Muscle of leg (tissue), 11 donors: ENCODE results near the gene MAPKAPK3. TPM values are rescaled to one million over a fixed set of nuclear protein-coding genes. Genes with fewer than 3 reads are reported as not detected.

Experiments
- DNase-seq: peaks from one replicate; pipeline ENCODE4 v3.0.0; 2013
- H3K27ac ChIP-seq: one replicate; pipeline ENCODE4 v1.5.1; 2013; ENCODE audit warnings: mild to moderate bottlenecking, low read length, control low read depth
- H3K27me3 ChIP-seq: one replicate; pipeline ENCODE4 v1.6.1; 2013; ENCODE audit warnings: low read length; ENCODE audit not compliant: control insufficient read depth, insufficient read depth
- H3K36me3 ChIP-seq: one replicate; pipeline ENCODE4 v1.6.1; 2013; ENCODE audit warnings: low read length; ENCODE audit not compliant: control insufficient read depth, insufficient read depth
- H3K4me1 ChIP-seq: one replicate; pipeline ENCODE4 v1.6.1; 2013; ENCODE audit warnings: low read length; ENCODE audit not compliant: control insufficient read depth, insufficient read depth
- H3K4me3 ChIP-seq: one replicate; pipeline ENCODE4 v1.5.1; 2013; ENCODE audit warnings: low read length, control low read depth
- H3K9me3 ChIP-seq: replicated peaks from 2 replicates; pipeline ENCODE4 v1.6.1; 2013; ENCODE audit warnings: low read depth, low read length; ENCODE audit not compliant: control insufficient read depth
- WGBS: methylation state at CpG from one replicate; pipeline ENCODE4 v1.1.5; 2013; ENCODE audit warnings: missing lambda C conversion rate; ENCODE audit not compliant: insufficient coverage; 5-methylcytosine and 5-hydroxymethylcytosine counted together
- polyA plus RNA-seq, 8 donors: library from polyadenylated mRNA; unstranded; fragments of 120-200 nt; gene quantifications; one replicate each; pipeline versions ENCODE4 v1.2.1 to v1.2.3, GENCODE V29; 2013; ENCODE audit warnings: inconsistent platforms in 1 of 8, low replicate concordance in 1 of 8; ENCODE audit not compliant: insufficient read length in 8 of 8, insufficient read depth in 1 of 8
- total RNA-seq: library from RNA; stranded (reverse); fragments of 120-200 nt; gene quantifications from one replicate; pipeline ENCODE4 v1.2.4, GENCODE V29; 2013

Gene MAPKAPK3
- total and polyA plus RNA-seq, 9 donors, result 14.2 to 32.6 (median 27.8) TPM

- peaks cover 67% of the 10 kb centered on the region for H3K4me1 ChIP-seq
- no peaks in the 10 kb centered on the region for H3K27me3 ChIP-seq
- H3K36me3 ChIP-seq, result peaks cover 71% of the 10 kb centered on the region
- 90% methylated on average over 28 of the region's 29 CpGs for WGBS
- H3K27ac ChIP-seq, result no peak overlapping the region
- no peaks in the 10 kb centered on the region for H3K9me3 ChIP-seq
- no peak overlapping the region for H3K4me3 ChIP-seq
- DNase-seq, result no peak
Measured at GRCh38 chr3:50607271-50608091, 9.5 kb upstream of the MAPKAPK3 start.

- 87% methylated on average over 2 of the region's 7 CpGs for WGBS
- Histone ChIP-seq H3K36me3 (peaks cover 69% of the 10 kb centered on the region), H3K9me3 (no peaks in the 10 kb centered on the region), H3K27me3 (no peaks in the 10 kb centered on the region), H3K4me3 (no peak overlapping the region), H3K4me1 (peaks cover 67% of the 10 kb centered on the region), H3K27ac (no peak overlapping the region)
- DNase-seq, result no peak
Measured at GRCh38 chr3:50608278-50608677, 8.7 kb upstream of the MAPKAPK3 start.

GRCh38 chr3:50609071-50609762, 7.7 kb upstream of the MAPKAPK3 start:
- Histone ChIP-seq H3K27me3 (no peaks in the 10 kb centered on the region), H3K36me3 (peaks cover 59% of the 10 kb centered on the region), H3K27ac (no peak overlapping the region), H3K9me3 (no peaks in the 10 kb centered on the region), H3K4me1 (peaks cover 66% of the 10 kb centered on the region), H3K4me3 (peak overlapping the region; percentile 91)
- WGBS, result 89% methylated on average over 3 of the region's 5 CpGs
- no peak for DNase-seq

GRCh38 chr3:50609763-50610085, 7.2 kb upstream of the MAPKAPK3 start:
- Histone ChIP-seq H3K9me3 (no peaks in the 10 kb centered on the region), H3K4me3 (peak overlapping the region; percentile 91), H3K27ac (no peak overlapping the region), H3K36me3 (peaks cover 55% of the 10 kb centered on the region), H3K27me3 (no peaks in the 10 kb centered on the region), H3K4me1 (peaks cover 66% of the 10 kb centered on the region)
- WGBS, result 81% methylated on average over 2 of the region's 3 CpGs
- no peak for DNase-seq

- Histone ChIP-seq H3K4me1 (peaks cover 66% of the 10 kb centered on the region), H3K9me3 (no peaks in the 10 kb centered on the region), H3K27ac (peak overlapping the region; percentile 96), H3K36me3 (peaks cover 49% of the 10 kb centered on the region), H3K4me3 (peak overlapping the region; percentile 91), H3K27me3 (no peaks in the 10 kb centered on the region)
- 73% methylated on average over 2 of the region's 6 CpGs for WGBS
- peak; percentile 43 for DNase-seq
Measured at GRCh38 chr3:50610181-50610971, 6.6 kb upstream of the MAPKAPK3 start.

- no peak for DNase-seq
- Histone ChIP-seq H3K4me1 (peaks cover 62% of the 10 kb centered on the region), H3K4me3 (peak overlapping the region; percentile 91), H3K27ac (peak overlapping the region; percentile 96), H3K27me3 (no peaks in the 10 kb centered on the region), H3K9me3 (no peaks in the 10 kb centered on the region), H3K36me3 (peaks cover 43% of the 10 kb centered on the region)
- 7% methylated on average over 8 of the region's 10 CpGs for WGBS
Measured at GRCh38 chr3:50610992-50611463, 5.9 kb upstream of the MAPKAPK3 start.

GRCh38 chr3:50611464-50612233, 5.3 kb upstream of the MAPKAPK3 start, which contains the start of gene CISH:
CISH (minus strand) TSS chr3:50611774; CDS start chr3:50611650, 124 bp downstream.
- DNase-seq, result peak; percentile 99
- under 1% methylated on average over 71 of the region's 75 CpGs for WGBS
- peaks cover 67% of the 10 kb centered on the region for H3K4me1 ChIP-seq
- H3K27ac ChIP-seq, result peak within 1 kb of the TSS; percentile 96
- H3K36me3 ChIP-seq, result peaks cover 36% of the 10 kb centered on the region
- no peaks in the 10 kb centered on the region for H3K27me3 ChIP-seq
- H3K9me3 ChIP-seq, result no peaks in the 10 kb centered on the region
- H3K4me3 ChIP-seq, result peak within 1 kb of the TSS; percentile 91

GRCh38 chr3:50612234-50612882, 4.6 kb upstream of the MAPKAPK3 start:
- H3K36me3 ChIP-seq, result peaks cover 29% of the 10 kb centered on the region
- no peaks in the 10 kb centered on the region for H3K27me3 ChIP-seq
- H3K9me3 ChIP-seq, result no peaks in the 10 kb centered on the region
- peak overlapping the region; percentile 96 for H3K27ac ChIP-seq
- no peak for DNase-seq
- WGBS, result 6% methylated on average over 27 of the region's 29 CpGs
- H3K4me3 ChIP-seq, result peak overlapping the region; percentile 91
- peaks cover 64% of the 10 kb centered on the region for H3K4me1 ChIP-seq
